ENCODE results near the gene SHKBP1.

Gene SHKBP1

GRCh38 chr19:40598918-40599307 lies 22.2 kb downstream of the SHKBP1 start:
- DNase-seq (ENCODE audit: low read depth): no peak
- TF ChIP-seq CTCF (IDR thresholded peaks at IDR 0.05; ENCODE audit: low read length, missing control alignments): no peak
- no peak overlapping the region for H3K4me3 ChIP-seq (replicated peaks; ENCODE audit: low read depth, low read length)

DNA sequence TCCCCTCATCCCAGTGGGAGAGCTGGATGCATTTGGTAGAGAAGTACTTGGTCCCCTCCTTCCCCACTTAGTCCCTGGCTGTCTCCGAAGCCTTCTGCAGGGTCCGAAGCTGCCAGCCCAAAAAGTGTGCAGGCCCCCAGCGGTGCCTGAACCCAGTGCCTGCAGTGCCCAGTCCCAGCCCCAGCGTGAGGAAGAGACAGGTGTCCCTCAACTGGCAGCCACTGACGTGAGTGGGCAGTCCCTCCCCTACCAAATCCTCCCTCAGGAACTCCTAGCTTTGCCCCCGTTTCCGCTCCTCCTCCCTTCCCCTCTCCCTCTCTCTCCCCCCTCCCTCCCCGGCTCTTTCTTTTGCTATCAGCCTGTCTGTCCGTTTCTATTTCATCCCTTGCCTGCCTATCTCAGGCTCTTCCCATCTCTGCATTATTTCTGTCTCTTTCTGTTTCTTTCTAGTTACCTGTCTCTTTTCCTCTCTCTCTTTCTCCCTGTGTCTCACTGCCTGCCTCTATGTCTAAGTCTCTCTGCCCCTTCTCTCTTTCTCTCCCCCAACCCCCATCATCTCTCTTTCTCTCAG lies 22.7 kb downstream of the SHKBP1 start:
- no peak for DNase-seq (ENCODE audit: low read depth)
- no peak for TF ChIP-seq CTCF (IDR thresholded peaks at IDR 0.05; ENCODE audit: low read length, missing control alignments)
- peak overlapping the region; percentile 21 for H3K4me3 ChIP-seq (replicated peaks; ENCODE audit: low read depth, low read length)

GRCh38 chr19:40599902-40600569 lies 23.4 kb downstream of the SHKBP1 start:
- peak overlapping the region; percentile 21 for H3K4me3 ChIP-seq (replicated peaks; ENCODE audit: low read depth, low read length)
- no peak for TF ChIP-seq CTCF (IDR thresholded peaks at IDR 0.05; ENCODE audit: low read length, missing control alignments)
- DNase-seq (ENCODE audit: low read depth): no peak

- H3K4me3 ChIP-seq (replicated peaks; ENCODE audit: low read depth, low read length): peak overlapping the region; percentile 12
- TF ChIP-seq CTCF (IDR thresholded peaks at IDR 0.05; ENCODE audit: low read length, missing control alignments): no peak
- DNase-seq (ENCODE audit: low read depth): no peak
These were observed 24.0 kb downstream of the SHKBP1 start for GRCh38 chr19:40600570-40601133.

DNA sequence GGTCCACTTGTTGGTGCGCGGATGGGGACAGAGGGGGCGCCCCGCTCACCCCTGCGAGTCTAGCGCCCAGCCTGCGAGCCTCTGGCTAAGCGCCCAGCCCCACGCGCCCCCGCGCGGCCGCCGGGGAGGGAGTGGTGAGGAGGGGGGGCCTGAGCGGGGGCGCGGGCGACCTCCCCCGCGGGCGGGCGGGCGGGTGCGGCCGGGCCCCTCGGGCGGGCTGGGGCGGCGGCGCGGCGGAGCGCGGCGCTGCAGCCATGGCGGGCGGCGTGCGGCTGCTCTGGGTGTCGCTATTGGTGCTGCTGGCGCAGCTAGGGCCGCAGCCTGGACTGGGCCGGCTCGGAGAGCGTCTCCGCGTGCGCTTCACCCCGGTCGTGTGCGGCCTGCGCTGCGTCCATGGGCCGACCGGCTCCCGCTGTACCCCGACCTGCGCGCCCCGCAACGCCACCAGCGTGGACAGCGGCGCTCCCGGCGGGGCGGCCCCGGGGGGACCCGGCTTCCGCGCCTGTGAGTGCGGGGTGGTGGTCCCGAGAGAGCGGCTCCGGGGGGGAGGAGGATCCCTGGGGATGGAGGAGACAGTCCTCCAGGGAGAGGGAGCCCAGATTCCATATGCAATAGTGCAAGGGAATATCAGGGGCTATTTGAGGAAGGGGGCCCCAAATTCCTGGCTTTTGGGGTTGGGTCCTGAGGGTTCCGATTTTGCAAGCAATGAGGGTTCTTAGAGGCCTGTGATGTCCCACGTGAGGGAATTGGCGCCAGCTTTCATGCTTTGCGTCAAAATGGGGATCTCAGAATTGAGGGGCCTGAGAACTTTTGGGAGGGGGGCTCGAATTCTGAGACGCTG lies 24.7 kb downstream of the SHKBP1 start, which contains the start of gene LTBP4:
LTBP4 (plus strand) TSS at position 236 of the 841 bp plus-strand sequence; CDS start at position 255, 19 bp downstream.
- TF ChIP-seq CTCF (IDR thresholded peaks at IDR 0.05; ENCODE audit: low read length, missing control alignments): no peak
- peak within 1 kb of the TSS; percentile 58 for H3K4me3 ChIP-seq (replicated peaks; ENCODE audit: low read depth, low read length)
- DNase-seq (ENCODE audit: low read depth): no peak

DNA sequence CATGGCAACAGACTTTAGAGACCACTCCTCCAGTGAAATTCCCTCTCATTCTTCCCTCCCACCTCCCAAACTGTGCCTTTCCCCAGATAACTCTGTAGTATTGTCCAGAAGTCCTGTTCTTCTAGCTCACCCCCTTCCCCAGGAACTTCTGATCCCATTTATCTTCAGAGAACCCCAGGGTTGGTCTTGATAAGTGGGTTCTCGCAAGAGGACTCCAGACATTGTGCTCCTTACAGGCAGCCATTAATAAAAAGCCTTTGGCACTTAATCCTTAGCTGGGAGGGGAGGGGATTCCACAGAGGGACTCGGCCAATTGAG lies 26.4 kb downstream of the SHKBP1 start:
- no peak for TF ChIP-seq CTCF (IDR thresholded peaks at IDR 0.05; ENCODE audit: low read length, missing control alignments)
- no peak for DNase-seq (ENCODE audit: low read depth)

More for the DNA sequence above, 26.4 kb downstream of the SHKBP1 start:
- peak overlapping the region; percentile 58 for H3K4me3 ChIP-seq (replicated peaks; ENCODE audit: low read depth, low read length)
